HEK293T (cell line): ENCODE data around the gene TMPRSS4.

ENCODE experiments used
- CTCF ChIA-PET: fragments of 350-600 bp; formaldehyde crosslinking; extraction: SDS; loops from one replicate; lab custom pipeline; 2021; ENCODE audit warnings: antibody characterized with exemption, inconsistent platforms; lab: Yijun Ruan, JAX
- POLR2A ChIA-PET: fragments of 350-600 bp; formaldehyde crosslinking; extraction: SDS; loops from one replicate; lab custom pipeline; 2020; ENCODE audit warnings: antibody characterized with exemption, inconsistent platforms; lab: Yijun Ruan, JAX
- DNase-seq: peaks from one replicate; pipeline ENCODE4 v3.0.0; 2012; ENCODE audit warnings: mixed read lengths; ENCODE audit errors: extremely low spot score
- ARNT ChIP-seq: fragments of 450-650 bp; IDR thresholded peaks from 2 replicates; pipeline ENCODE4 v1.6.1; 2017; ENCODE audit warnings: mild to moderate bottlenecking
- BHLHE40 ChIP-seq: fragments of 450-650 bp; IDR thresholded peaks from 2 replicates; pipeline ENCODE4 v1.6.1; 2016; ENCODE audit warnings: mild to moderate bottlenecking, moderate library complexity, borderline replicate concordance
- CTBP1 ChIP-seq: fragments of 450-650 bp; IDR thresholded peaks from 2 replicates; pipeline ENCODE4 v1.6.1; 2016; ENCODE audit warnings: borderline replicate concordance
- ELF4 ChIP-seq: fragments of 450-650 bp; IDR thresholded peaks from 2 replicates; pipeline ENCODE4 v1.6.1; 2017; ENCODE audit warnings: antibody characterized with exemption
- FOXA1 ChIP-seq: fragments of 450-650 bp; IDR thresholded peaks from 2 replicates; pipeline ENCODE4 v1.6.1; 2016; ENCODE audit warnings: mild to moderate bottlenecking
- FOXK2 ChIP-seq: fragments of 450-650 bp; IDR thresholded peaks from 2 replicates; pipeline ENCODE4 v1.6.1; 2016; ENCODE audit warnings: mild to moderate bottlenecking
- FOXM1 ChIP-seq: fragments of 450-650 bp; IDR thresholded peaks from 2 replicates; pipeline ENCODE4 v1.6.1; 2017; ENCODE audit warnings: mild to moderate bottlenecking, borderline replicate concordance
- HDGF ChIP-seq: fragments of 450-650 bp; IDR thresholded peaks from 2 replicates; pipeline ENCODE4 v1.6.1; 2017; ENCODE audit warnings: antibody characterized with exemption, borderline replicate concordance
- L3MBTL2 ChIP-seq: fragments of 450-650 bp; conservative IDR thresholded peaks from 2 replicates; pipeline ENCODE4 v1.6.1; 2016; ENCODE audit warnings: mild to moderate bottlenecking
- LEF1 ChIP-seq: fragments of 450-650 bp; IDR thresholded peaks from 2 replicates; pipeline ENCODE4 v1.6.1; 2017; ENCODE audit warnings: mild to moderate bottlenecking, borderline replicate concordance
- NFRKB ChIP-seq: fragments of 450-650 bp; IDR thresholded peaks from 2 replicates; pipeline ENCODE4 v1.6.1; 2016; ENCODE audit warnings: mild to moderate bottlenecking, moderate library complexity
- PKNOX1 ChIP-seq: fragments of 450-650 bp; IDR thresholded peaks from 2 replicates; pipeline ENCODE4 v1.6.1; 2016
- SP1 ChIP-seq: fragments of 450-650 bp; IDR thresholded peaks from 2 replicates; pipeline ENCODE4 v1.6.1; 2017
- SUZ12 ChIP-seq: fragments of 450-650 bp; IDR thresholded peaks from 2 replicates; pipeline ENCODE4 v1.6.1; 2016; ENCODE audit warnings: mild to moderate bottlenecking
- TARDBP ChIP-seq: fragments of 450-650 bp; IDR thresholded peaks from 2 replicates; pipeline ENCODE4 v1.6.1; 2016
- ZNF384 ChIP-seq: fragments of 450-650 bp; IDR thresholded peaks from 2 replicates; pipeline ENCODE4 v1.6.1; 2016

Gene TMPRSS4

GRCh38 chr11:118076754-118077281, at the start of gene TMPRSS4:
TSS of gene TMPRSS4 (plus strand) at chr11:118077078. CDS start at chr11:118077303, 225 bp downstream.
- DNase-seq, result no peak
- TF ChIP-seq SP1, result no peak
- TF ChIP-seq L3MBTL2, result no peak
- TF ChIP-seq CTBP1, result no peak
- no peak for TF ChIP-seq ELF4
- TF ChIP-seq FOXA1, result no peak
- TF ChIP-seq ZNF384, result no peak
- TF ChIP-seq TARDBP, result no peak
- TF ChIP-seq LEF1, result no peak
- TF ChIP-seq FOXK2, result no peak
- no peak for TF ChIP-seq PKNOX1
- TF ChIP-seq BHLHE40, result no peak
- ChIA-PET CTCF (no interaction called here), POLR2A (no interaction called here)

GRCh38 chr11:118027694-118028093, 49.2 kb upstream of the TMPRSS4 start:
- no peak for TF ChIP-seq FOXA1
- no peak for TF ChIP-seq LEF1
- POLR2A ChIA-PET, result no interaction called here
- CTCF ChIA-PET, result no interaction called here
- DNase-seq, result no peak

- POLR2A ChIA-PET, result no interaction called here
- CTCF ChIA-PET, result no interaction called here
- DNase-seq, result no peak
Observed at GRCh38 chr11:118028626-118029025, 48.3 kb upstream of the TMPRSS4 start.

GRCh38 chr11:118033443-118033842, 43.4 kb upstream of the TMPRSS4 start:
- TF ChIP-seq HDGF, result no peak
- TF ChIP-seq SUZ12, result no peak
- no peak for TF ChIP-seq NFRKB
- TF ChIP-seq SP1, result no peak
- TF ChIP-seq LEF1, result no peak
- CTCF ChIA-PET, result no interaction called here
- POLR2A ChIA-PET, result no interaction called here
- no peak for DNase-seq

More at GRCh38 chr11:118028626-118029025, 48.3 kb upstream of the TMPRSS4 start:
- no peak for TF ChIP-seq ZNF384
- no peak for TF ChIP-seq TARDBP

- POLR2A ChIA-PET, result no interaction called here
- DNase-seq, result no peak
- CTCF ChIA-PET, result no interaction called here
- TF ChIP-seq PKNOX1 (no peak), L3MBTL2 (no peak)
Observed at GRCh38 chr11:118042141-118042540, 34.7 kb upstream of the TMPRSS4 start.

GRCh38 chr11:118042796-118043195, 34.1 kb upstream of the TMPRSS4 start:
- CTCF ChIA-PET, result no interaction called here

GRCh38 chr11:118045191-118045590, 31.7 kb upstream of the TMPRSS4 start:
- TF ChIP-seq ARNT (no peak), SP1 (no peak), FOXM1 (no peak), L3MBTL2 (no peak), FOXK2 (no peak), PKNOX1 (no peak), ZNF384 (no peak), SUZ12 (no peak), CTBP1 (no peak), ELF4 (no peak)
- ChIA-PET CTCF (interaction anchor here (0.8 to 0.9 kb wide), 2 partner anchors 8 to 99 kb away, joined by 3 to 10 read pairs; no protein-coding TSS in a partner anchor), POLR2A (no interaction called here)
- DNase-seq, result no peak

More at GRCh38 chr11:118042796-118043195, 34.1 kb upstream of the TMPRSS4 start:
- POLR2A ChIA-PET, result no interaction called here
- DNase-seq, result no peak
- TF ChIP-seq HDGF (no peak), FOXK2 (no peak), LEF1 (no peak), SP1 (no peak), ARNT (no peak), PKNOX1 (no peak), BHLHE40 (no peak), TARDBP (no peak), FOXA1 (no peak), ZNF384 (no peak)
